ENCODE results near the gene TBC1D24.
"Not testable (repeated sequence)": the region's sequence is repeated elsewhere in the genome, so short reads cannot be mapped to it uniquely, and the experiment has no call there.

TBC1D24 gene

DNA sequence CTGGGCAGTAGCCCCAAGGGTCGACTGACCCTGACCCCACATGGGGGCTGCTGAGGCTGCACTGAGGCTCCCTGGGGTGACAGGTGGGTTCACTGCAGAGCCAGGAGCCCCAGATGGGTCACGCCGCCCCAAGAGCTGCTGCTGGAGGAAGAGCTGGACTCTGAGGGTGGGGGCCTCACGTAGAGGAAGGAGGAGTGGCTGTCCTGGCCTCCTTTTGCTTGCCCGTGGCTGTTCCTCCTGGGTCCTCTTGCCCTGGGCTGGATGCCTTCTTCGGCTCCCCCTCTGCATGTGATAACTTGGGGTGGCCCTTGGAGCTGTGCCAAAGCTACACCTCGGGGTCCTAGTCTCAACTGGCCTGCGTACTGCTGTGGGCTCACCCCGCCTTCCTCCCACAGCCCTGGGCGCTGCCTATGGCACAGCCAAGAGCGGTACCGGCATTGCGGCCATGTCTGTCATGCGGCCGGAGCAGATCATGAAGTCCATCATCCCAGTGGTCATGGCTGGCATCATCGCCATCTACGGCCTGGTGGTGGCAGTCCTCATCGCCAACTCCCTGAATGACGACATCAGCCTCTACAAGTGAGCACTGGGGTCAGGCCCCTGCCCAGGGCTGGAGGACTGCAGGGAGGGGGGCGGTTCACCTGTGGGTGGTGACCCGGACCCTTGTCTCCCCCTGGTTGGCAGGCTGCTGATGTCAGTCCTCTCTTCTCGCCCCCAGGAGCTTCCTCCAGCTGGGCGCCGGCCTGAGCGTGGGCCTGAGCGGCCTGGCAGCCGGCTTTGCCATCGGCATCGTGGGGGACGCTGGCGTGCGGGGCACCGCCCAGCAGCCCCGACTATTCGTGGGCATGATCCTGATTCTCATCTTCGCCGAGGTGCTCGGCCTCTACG lies 44.1 kb downstream of the TBC1D24 start:
- DNase-seq: no peak

DNA sequence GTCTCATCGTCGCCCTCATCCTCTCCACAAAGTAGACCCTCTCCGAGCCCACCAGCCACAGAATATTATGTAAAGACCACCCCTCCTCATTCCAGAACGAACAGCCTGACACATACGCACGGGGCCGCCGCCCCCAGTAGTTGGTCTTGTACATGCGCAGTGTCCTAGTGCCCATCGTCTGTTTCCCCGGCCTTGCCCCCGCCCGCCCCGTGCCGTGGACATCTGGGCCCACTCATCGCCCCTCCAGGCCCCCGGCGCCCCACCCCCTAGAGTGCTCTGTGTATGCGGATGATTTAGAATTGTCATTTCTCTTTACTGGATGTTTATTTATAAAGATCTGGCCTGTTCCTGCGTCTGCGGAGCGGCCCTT lies 44.8 kb downstream of the TBC1D24 start:
- no peak for DNase-seq

DNA sequence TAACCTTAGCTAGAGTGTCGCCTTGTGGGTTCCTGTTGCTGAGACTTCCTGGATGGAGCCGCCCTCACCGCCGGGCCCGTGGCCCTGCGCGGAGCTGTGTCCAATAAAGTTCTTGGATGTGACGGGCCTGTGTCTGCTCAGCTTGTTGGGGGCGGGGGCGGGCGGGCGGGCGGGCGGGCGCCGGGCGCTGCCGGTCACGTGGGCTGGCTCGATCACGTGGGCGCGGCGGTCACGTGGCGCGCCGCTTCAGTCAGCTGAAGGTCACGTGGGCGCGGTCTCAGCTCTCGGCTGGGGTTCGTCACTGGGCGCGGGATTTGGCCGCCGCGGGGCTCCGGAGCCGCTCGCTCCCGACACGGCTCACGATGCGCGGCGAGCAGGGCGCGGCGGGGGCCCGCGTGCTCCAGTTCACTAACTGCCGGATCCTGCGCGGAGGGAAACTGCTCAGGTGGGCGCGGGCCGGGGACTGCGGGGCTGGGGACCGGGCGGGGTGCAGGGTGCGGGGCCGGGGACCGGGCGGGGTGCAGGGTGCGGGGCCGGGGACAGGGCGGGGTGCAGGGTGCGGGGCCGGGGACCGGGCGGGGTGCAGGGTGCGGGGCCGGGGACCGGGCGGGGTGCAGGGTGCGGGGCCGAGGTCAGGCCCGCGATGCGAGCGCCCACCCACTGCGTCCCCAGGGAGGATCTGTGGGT lies 45.3 kb downstream of the TBC1D24 start, which contains the start of gene AMDHD2:
Gene AMDHD2 (plus strand): TSS at position 275 of the 687 bp plus-strand sequence. CDS start 88 bp downstream, at position 363.
- DNase-seq: peak; percentile 26

DNA sequence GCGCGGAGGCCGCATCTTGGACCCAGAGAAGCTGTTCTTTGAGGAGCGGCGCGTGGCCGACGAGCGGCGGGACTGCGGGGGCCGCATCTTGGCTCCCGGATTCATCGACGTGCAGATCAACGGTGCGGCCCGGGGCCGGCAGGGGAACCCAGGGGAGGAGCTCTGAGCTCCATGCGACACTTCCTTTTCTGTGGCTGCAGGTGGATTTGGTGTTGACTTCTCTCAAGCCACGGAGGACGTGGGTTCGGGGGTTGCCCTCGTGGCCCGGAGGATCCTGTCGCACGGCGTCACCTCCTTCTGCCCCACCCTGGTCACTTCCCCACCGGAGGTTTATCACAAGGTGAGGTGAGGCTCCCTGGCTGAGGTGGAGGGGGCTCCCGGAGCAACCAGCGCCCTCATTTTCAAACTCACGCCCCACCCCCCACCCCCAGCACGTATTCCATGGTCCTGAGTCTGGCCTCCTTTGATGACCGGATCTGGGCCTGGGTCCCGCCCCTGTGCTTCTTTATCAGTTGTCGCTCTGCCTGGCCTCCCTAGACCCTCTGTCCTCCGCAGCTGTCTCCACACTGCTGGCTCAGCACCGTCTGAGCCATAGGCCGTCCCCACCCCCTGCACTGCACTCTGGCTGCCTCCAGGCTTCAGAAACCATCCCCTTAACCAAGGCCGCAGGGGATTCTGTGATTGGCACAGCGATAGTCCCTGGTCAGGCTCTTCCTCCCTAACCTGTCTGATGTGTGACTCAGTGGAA lies 46.0 kb downstream of the TBC1D24 start:
- DNase-seq: no peak

DNA sequence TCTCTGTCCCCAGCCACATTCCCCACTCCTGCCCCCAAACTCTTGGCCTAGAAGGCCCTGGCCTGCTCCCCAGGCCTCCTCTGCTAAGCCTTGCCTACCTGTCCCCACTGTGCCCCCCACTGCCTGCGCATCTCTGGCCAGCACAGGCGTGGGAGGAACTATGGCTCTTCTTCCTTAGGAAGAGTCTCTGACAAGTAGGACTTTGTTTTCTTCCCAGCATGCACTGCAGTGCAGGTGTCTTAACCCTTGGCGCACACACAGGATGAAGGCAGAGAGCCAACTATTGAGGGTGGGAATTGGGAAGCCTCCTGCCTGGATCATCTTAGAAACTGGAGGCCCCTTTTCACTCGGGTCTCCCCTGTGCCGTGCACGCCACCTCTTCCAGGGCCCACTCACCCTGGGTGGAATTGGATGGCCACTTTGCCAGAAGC lies 48.9 kb downstream of the TBC1D24 start:
- no peak for DNase-seq

DNA sequence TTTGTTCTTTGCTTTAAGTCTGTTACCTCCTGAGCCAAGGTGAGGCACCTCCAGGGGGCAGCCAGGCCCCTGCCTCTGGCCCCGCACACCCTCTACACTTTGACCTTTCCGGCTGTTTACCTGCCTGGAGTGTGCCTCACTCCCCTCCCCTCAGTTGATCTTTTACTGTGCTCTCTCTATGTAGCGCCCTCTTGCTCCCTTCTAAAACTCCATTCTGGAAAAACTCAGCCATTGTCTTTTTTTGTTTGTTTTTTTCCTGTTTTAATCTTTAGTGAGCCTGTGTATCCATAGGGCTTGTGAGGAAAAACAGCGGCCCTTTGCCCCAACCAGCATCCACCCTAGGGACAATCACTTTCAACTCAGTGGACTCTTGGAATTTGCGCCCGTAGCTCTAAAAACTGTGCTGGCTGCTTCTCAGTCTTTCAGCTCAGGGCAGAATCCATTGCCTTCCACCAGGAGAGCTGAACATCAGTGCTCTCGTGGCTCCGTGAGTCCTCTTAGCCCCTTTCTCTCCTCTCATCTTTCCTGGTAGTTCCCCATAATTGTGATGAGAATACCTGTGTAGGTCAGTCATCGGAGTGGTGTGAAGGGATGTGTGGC lies 49.5 kb downstream of the TBC1D24 start:
- no peak for DNase-seq

DNA sequence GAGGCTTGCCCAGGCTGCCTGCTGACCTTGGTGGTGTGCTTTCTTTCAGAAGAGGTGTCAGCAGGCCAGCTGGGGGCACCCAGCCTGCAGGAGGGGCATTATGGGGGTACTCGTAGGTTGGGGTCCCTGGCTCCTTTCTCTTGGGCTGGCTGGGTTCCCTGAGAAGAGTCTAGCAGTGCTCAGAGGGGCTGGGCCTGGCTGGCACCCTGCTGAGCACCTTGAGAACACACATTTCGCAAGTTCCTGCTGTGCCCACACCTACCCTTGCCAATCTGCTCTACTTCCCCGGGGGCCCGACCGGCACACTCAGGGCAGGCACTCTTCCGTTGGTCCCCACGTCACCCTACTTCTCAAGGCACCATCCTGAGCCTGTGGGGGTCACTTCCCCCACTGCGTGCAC lies 51.2 kb downstream of the TBC1D24 start:
- DNase-seq: no peak

DNA sequence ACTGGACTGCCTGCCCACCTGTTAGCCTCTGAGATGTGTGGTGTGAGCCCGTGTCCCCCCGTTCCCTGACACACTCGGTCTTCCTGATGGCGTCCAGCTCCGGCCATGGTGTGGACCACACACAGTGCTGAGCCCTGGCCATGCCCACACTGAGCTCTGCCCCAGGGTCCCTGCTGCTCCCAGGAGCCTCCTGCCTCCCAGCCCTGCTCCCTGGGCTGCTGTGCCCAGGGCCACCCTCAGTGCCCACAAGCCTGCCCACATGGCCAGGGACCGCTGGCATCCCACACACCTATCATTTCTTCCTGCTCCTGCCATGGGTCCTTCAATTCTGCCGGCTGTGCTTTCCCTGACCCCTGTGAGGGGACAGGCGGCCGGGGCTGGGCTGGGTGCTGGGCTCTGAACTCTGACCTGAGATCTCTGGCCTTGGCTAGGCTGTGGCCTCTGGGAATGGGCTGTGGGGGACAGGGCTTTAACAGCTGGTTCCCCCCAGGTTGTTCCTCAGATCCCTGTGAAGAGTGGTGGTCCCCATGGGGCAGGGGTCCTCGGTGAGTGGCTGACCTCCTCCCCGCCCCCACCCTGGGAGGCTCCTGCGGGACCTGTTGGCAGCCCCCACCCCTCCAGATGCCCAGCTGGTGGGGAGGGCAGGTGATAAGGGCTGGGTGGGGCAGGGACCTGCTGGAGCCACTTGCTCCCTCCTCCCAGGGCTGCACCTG lies 52.3 kb downstream of the TBC1D24 start:
- no peak for DNase-seq

DNA sequence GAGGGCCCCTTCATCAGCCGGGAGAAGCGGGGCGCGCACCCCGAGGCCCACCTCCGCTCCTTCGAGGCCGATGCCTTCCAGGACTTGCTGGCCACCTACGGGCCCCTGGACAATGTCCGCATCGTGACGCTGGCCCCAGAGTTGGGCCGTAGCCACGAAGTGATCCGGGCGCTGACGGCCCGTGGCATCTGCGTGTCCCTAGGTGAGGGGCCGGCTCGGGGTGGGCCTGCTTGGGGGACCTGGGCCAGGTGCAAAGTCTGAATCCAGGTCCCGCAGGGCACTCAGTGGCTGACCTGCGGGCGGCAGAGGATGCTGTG lies 52.8 kb downstream of the TBC1D24 start:
- DNase-seq: no peak

DNA sequence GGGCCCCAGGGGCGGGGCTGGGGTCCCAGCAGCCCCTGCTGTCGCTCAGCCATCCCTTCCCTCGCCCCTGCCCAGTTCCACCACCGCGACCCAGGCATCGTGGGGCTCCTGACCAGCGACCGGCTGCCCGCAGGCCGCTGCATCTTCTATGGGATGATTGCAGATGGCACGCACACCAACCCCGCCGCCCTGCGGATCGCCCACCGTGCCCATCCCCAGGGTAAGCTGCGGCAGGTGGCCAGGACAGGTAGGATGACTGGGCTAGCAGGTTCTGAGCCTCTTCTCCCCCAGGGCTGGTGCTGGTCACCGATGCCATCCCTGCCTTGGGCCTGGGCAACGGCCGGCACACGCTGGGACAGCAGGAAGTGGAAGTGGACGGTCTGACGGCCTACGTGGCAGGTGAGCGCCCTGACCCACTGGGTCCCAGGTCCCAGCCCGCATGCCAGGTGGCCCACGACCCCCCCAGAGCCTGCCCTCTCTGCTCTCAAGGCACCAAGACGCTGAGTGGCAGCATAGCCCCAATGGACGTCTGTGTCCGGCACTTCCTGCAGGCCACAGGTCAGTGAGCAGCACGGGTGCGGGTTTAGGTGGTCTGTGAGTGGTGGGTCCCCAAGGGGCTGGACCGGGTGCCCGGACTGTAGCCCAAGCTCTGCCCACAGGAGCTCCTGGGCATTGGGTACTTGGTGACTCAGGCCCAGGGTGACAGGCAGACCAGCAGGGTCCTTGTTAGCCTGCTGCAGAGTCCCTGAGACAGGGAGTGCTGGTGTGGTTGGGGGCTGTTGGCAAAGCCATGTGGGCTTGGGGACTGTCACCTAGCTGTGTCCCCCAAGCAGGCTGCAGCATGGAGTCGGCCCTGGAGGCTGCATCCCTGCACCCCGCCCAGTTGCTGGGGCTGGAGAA lies 53.5 kb downstream of the TBC1D24 start:
- no peak for DNase-seq

DNA sequence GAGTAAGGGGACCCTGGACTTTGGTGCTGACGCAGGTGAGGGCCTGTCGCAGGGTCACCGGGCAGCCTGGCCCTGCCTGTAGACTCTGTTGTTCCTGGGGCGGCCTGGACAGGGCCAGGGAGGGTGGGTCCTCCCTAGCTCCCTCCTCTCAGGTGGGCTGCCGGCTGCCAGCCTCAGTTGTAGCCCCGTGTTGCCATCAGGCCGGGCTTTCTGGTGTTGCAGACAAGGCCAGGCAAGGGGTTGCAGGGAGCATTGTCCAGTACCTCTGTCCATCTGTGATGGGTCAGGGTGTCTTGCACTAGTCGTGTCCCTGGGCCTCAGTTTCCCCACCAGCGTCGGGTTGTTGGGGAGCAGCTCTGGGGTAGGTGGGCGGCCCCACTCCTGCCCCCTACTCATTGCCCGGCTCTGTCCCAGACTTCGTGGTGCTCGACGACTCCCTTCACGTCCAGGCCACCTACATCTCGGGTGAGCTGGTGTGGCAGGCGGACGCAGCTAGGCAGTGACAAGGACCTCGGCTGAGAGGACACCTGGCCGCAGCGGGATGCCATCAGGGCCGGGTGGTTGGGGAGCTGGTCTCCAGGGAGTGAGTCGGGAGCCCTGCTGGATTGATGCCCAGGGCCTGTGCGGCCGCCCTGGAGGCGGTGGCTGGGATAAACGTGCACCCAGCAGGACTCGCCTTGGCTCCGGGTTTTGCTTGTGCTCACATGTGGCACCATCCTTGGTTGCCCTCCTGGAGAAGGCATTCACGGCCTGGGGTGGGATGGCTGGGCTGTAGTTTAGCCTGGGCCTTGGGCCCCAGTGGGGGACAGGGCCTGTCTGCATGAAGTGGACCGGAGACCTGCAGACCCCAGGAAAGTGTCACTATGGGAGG lies 54.4 kb downstream of the TBC1D24 start:
- DNase-seq: no peak

DNA sequence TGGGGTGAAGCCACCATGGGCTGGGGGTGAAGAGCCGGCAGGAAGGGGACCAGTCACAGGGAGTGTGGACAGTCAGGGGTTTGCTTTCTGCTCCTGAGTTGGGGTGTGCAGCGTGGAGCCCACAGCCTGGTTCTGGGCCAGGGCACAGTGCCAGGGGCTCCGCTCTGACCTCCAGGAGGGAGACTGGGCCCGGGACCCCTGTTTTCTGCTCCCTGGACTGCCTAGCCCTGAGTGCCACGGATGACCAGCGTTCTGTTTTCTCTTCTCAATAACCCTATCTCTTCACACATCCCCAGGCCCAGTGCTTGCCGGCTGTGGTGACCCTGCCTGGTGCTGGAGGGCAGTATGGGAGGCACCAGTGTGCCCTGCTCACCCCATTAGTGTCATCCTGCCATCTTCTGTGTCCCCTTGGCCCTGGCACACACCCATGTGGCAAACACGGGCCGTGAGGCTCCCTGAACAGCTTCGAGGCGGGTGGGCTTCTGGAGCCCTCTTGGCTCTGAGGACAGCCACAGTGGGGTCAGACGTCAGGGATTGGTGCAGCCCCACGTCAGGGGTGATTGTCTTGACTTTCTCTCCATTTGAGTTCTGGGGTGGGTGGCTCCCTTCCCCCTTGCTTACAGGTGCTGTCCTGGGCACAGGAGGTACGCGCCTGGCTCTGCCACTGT lies 55.2 kb downstream of the TBC1D24 start:
- no peak for DNase-seq

DNA sequence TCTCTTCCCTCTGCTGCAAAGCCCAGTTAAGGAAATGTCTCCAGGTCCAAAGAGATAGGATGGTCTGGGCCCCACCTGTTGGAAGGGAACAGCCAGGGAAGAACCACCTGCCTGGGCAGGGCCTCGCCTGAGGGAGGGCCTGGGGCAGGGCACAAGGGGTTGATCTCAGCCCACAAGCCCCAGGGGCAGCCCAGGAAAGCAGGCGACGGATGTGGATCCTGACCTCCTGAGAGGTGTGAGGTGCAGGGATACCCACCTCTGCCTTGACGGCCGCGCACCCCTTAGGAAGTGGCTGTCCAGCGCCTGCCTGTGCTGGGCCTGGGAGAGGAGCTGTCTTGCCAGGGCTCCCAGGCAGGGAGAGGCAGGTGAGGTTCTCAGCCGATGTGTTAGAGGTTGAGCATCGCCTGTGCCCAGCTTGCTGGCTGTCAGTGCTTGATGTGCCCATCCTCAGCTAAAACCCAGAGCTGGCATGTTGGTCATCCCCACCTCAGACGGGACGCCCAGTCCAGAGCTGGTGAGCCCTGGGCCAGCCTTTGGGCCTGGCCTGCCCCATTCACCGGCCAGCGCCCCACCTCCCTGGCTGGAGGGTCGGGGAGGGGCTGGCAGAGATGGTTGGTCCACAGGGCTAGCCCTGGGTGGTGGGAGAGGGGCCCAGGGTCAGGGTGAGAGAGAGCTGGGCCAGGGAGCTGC lies 55.8 kb downstream of the TBC1D24 start:
- DNase-seq: no peak

DNA sequence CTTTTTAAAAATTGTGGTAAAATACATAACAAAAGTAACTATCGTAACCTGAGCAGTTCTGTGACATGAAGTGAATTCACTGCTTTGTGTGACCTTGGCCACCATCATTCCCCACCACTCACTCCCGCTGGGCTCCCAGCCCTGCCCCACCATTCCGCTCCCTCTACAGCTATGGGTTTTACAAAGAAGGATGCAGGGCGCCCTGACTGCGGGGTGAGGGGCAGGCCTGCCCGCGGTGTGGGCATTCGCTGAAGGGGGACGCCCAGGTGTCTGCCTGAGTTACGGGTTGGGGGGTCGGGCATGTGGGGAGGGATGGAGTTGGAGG lies 56.4 kb downstream of the TBC1D24 start, which contains the start of gene CEMP1:
Gene CEMP1 (minus strand): TSS at position 38 of the 325 bp plus-strand sequence. CDS start 335 bp downstream, outside the sequence.
- DNase-seq: no peak

DNA sequence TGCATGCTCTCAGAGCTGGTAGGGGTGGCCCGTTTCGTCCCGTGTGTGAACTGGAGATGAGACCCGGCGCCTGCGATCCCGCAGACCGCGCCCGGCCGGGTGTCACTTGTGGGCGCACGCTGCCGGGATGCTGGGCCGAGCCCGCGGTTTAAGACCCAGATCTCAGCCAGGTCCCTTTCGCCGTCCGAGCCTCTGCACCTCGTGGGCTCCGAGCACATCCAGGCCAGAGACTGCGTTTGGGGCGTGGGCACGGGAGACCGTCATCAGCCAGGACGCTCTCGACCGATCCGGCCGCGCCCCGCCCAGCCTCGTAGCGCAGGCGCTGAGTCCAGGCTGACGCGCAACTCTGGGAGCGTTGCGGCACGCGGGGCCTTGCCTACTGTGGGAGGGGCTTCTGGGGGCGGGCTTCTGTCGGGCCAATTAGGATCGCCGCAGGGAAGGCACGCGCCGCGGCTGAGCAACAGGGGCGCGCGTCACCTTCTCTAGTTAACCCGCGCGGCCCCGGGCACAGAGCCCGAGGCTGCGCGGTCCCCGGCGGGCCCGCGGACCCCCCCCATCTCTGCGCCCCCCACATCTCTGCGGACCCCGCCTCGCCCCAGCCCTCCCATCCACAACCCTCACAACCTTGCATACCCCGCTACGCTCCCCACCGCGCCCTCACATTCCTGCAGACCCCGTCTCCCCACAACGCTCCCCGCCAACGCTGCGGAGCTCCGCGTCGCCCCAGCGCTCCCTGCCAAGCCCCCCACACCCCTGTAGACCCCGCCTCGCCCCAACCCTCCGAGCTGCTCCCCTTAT lies 57.0 kb downstream of the TBC1D24 start:
- peak; percentile 76 for DNase-seq

DNA sequence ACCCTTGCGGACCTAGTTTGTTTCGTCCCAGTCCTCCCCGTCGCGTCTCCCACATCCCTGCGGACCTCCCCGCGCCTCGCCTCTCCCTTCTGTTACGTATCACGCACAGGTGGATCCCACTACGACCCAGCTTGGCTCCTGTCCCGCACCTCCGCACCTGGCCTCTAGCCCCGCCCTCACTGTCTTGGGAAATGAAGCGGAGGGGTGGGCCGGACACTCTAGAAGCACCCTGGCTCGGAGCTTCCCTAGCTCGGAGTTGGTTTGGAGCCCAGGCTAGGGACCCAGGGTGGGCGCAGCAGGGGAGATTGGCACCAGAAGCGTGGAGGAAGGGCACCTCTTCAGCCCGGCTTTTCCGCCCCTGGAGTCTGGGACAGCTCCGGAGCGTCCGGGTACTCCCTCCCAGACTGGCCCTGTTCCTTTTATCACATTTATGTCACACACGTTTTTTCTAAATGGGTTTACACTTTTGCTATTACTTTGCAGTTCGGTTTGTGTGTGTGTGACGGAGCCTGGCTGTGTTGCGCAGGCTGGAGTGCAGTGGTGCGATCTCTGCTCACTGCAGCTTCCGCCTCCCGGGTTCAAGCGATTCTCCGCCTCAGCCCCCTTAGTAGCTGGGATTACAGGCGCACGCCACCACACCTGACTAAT lies 57.7 kb downstream of the TBC1D24 start:
- DNase-seq: no peak

DNA sequence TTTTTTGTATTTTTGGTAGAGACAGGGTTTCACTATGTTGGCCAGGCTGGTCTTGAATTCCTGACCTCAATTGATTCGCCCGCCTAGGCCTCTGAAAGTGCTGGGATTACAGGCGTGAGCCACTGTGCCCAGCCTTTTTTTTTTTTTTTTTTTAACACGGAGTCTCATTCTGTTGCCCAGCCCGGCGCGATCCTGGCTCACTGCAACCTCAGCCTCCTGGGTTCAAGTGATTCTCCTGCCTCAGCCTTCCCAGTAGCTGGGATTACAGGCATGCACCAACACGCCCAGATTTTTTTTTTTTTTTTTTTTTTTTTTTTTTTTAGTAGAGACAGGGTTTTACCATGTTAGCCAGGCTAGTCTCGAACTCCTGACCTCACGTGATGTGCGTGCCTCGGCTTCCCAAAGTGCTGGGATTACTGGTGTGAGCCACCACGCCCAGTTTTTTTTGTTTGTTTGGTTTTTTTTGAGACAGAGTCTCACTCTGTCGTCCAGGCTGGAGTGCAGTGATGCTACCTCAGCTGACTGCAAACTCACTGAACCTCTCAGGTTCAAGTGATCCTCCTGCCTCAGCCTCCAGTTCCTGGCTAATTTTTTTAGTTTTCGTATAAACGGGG lies 58.3 kb downstream of the TBC1D24 start:
- DNase-seq: not testable (repeated sequence)

All from NCI-H1436 treated with DMSO at 0.1 percent for 48 hours (cell line).